ENCODE data around the gene DHX29.

Gene DHX29

GRCh38 chr5:55307383-55308253 lies at the start of gene DHX29, which contains the start of gene MTREX:
DHX29 (minus strand) TSS chr5:55307694; CDS start chr5:55307573, 121 bp downstream.
MTREX (plus strand) TSS chr5:55307989; CDS start chr5:55308014, 25 bp downstream.
- no peaks in the 10 kb centered on the region for H3K36me3 ChIP-seq (ENCODE audit: insufficient read depth, low read length)
- H3K4me1 ChIP-seq (ENCODE audit: insufficient read depth, low read length), result peaks cover 8% of the 10 kb centered on the region
- no peaks in the 10 kb centered on the region for H3K9me3 ChIP-seq (ENCODE audit: control insufficient read depth, insufficient read depth, low read length)
- H3K9ac ChIP-seq (ENCODE audit: low read depth, low read length), result peak within 1 kb of the TSS; percentile 82

- Histone ChIP-seq H3K9me3 (ENCODE audit: control insufficient read depth, insufficient read depth, low read length) (no peaks in the 10 kb centered on the region; the same call in none of the 2 replicates), H3K4me1 (ENCODE audit: insufficient read depth, low read length) (no peaks in the 10 kb centered on the region), H3K9ac (ENCODE audit: low read depth, low read length) (no peak overlapping the region), H3K36me3 (ENCODE audit: insufficient read depth, low read length) (peaks cover 21% of the 10 kb centered on the region)
These were observed 49.4 kb upstream of the DHX29 start for GRCh38 chr5:55356896-55357295.

GRCh38 chr5:55350754-55351153 lies 43.3 kb upstream of the DHX29 start:
- Histone ChIP-seq H3K36me3 (ENCODE audit: insufficient read depth, low read length) (peaks cover 26% of the 10 kb centered on the region), H3K4me1 (ENCODE audit: insufficient read depth, low read length) (no peaks in the 10 kb centered on the region), H3K9ac (ENCODE audit: low read depth, low read length) (no peak overlapping the region), H3K9me3 (ENCODE audit: control insufficient read depth, insufficient read depth, low read length) (no peaks in the 10 kb centered on the region)

GRCh38 chr5:55347786-55348185 lies 40.3 kb upstream of the DHX29 start:
- H3K4me1 ChIP-seq (ENCODE audit: insufficient read depth, low read length), result no peaks in the 10 kb centered on the region
- H3K9ac ChIP-seq (ENCODE audit: low read depth, low read length), result no peak overlapping the region
- H3K9me3 ChIP-seq (ENCODE audit: control insufficient read depth, insufficient read depth, low read length), result no peaks in the 10 kb centered on the region
- peaks cover 18% of the 10 kb centered on the region for H3K36me3 ChIP-seq (ENCODE audit: insufficient read depth, low read length)

GRCh38 chr5:55345327-55345726 lies 37.8 kb upstream of the DHX29 start:
- Histone ChIP-seq H3K36me3 (ENCODE audit: insufficient read depth, low read length) (peaks cover 20% of the 10 kb centered on the region), H3K9me3 (ENCODE audit: control insufficient read depth, insufficient read depth, low read length) (no peaks in the 10 kb centered on the region), H3K4me1 (ENCODE audit: insufficient read depth, low read length) (no peaks in the 10 kb centered on the region), H3K9ac (ENCODE audit: low read depth, low read length) (no peak overlapping the region)

DNA sequence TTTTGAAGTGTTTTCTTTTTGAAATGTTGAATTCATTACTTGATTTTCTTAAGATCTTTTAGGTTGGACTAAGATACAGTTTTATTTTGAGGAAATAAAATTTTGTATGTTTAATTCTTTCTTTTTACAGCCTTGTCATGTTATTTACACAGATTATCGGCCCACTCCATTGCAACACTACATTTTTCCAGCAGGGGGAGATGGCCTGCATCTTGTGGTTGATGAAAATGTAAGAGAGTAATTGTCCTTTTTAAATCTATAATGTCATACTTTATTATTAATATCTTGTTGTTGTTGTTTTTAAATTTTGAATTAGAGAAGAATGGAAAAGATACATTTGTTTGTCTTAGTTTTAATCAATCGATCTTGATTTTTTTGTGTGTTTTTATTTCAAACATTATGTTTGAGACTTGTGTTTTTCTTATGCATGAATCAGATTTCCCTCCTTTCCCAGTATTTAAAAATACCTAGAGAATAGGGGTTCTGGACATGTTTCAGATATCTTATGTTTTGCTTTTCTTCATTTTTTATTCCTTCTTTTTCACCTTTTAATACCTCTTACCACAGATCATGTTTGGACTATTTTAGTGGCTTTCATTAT lies 37.0 kb upstream of the DHX29 start:
- Histone ChIP-seq H3K36me3 (ENCODE audit: insufficient read depth, low read length) (peaks cover 20% of the 10 kb centered on the region), H3K9ac (ENCODE audit: low read depth, low read length) (no peak overlapping the region), H3K9me3 (ENCODE audit: control insufficient read depth, insufficient read depth, low read length) (no peaks in the 10 kb centered on the region), H3K4me1 (ENCODE audit: insufficient read depth, low read length) (no peaks in the 10 kb centered on the region)

GRCh38 chr5:55343609-55344008 lies 36.1 kb upstream of the DHX29 start:
- H3K9me3 ChIP-seq (ENCODE audit: control insufficient read depth, insufficient read depth, low read length), result no peaks in the 10 kb centered on the region
- H3K4me1 ChIP-seq (ENCODE audit: insufficient read depth, low read length), result no peaks in the 10 kb centered on the region
- H3K36me3 ChIP-seq (ENCODE audit: insufficient read depth, low read length), result peaks cover 20% of the 10 kb centered on the region
- H3K9ac ChIP-seq (ENCODE audit: low read depth, low read length), result no peak overlapping the region

GRCh38 chr5:55343107-55343506 lies 35.6 kb upstream of the DHX29 start:
- peaks cover 17% of the 10 kb centered on the region for H3K36me3 ChIP-seq (ENCODE audit: insufficient read depth, low read length)
- H3K4me1 ChIP-seq (ENCODE audit: insufficient read depth, low read length), result no peaks in the 10 kb centered on the region
- H3K9me3 ChIP-seq (ENCODE audit: control insufficient read depth, insufficient read depth, low read length), result no peaks in the 10 kb centered on the region
- no peak overlapping the region for H3K9ac ChIP-seq (ENCODE audit: low read depth, low read length)

DNA sequence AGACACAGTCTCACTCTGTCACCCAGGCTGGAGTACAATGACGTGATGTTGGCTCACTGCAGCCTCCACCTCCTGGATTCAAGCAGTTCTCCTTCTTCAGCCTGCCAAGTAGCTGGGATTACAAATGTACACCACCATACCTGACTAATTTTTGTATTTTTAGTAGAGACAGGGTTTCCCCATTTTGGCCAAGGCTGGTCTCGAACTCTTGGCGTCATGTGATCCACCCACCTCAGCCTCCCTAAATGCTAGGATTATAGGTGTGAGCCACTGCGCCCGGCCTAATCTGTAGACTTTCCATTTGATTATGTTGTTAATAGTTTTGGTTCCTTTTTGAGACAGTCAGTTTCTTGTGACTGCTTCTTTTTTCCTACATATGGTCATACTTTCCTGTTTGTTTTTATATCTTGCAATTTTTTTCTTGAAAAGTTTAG lies 31.3 kb upstream of the DHX29 start:
- Histone ChIP-seq H3K9ac (ENCODE audit: low read depth, low read length) (no peak overlapping the region), H3K9me3 (ENCODE audit: control insufficient read depth, insufficient read depth, low read length) (no peaks in the 10 kb centered on the region), H3K36me3 (ENCODE audit: insufficient read depth, low read length) (peaks cover 2% of the 10 kb centered on the region), H3K4me1 (ENCODE audit: insufficient read depth, low read length) (no peaks in the 10 kb centered on the region)

DNA sequence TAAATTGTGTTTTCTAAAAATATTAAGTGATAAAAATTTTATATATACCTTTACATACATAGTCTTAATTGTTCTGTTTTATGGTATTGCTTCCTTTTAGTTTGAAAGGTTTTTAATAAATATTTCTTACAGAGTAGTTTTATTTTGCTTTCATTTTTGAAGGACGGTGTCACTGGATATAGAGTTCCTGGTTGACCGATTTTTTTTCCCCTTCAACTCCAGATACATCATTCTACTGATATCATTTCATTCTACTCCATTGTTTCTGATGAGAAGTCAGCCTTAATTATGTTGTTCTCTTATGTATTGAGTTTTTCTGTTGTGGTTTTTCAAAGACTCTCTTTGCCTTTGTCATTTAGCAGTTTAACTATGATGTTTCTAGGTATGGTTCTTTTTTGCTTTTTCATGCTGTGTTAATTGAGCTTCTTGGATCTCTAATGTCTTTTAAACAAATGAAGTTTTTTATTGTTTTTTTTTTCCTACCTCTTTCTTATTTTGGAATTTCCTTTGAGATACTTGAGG lies 30.7 kb upstream of the DHX29 start:
- H3K36me3 ChIP-seq (ENCODE audit: insufficient read depth, low read length), result peaks cover 2% of the 10 kb centered on the region
- no peaks in the 10 kb centered on the region for H3K9me3 ChIP-seq (ENCODE audit: control insufficient read depth, insufficient read depth, low read length)
- no peaks in the 10 kb centered on the region for H3K4me1 ChIP-seq (ENCODE audit: insufficient read depth, low read length)
- no peak overlapping the region for H3K9ac ChIP-seq (ENCODE audit: low read depth, low read length)

GRCh38 chr5:55333811-55334210 lies 26.3 kb upstream of the DHX29 start:
- no peaks in the 10 kb centered on the region for H3K9me3 ChIP-seq (ENCODE audit: control insufficient read depth, insufficient read depth, low read length)
- H3K36me3 ChIP-seq (ENCODE audit: insufficient read depth, low read length), result no peaks in the 10 kb centered on the region; the same call in 1 of the 2 replicates
- no peak overlapping the region for H3K9ac ChIP-seq (ENCODE audit: low read depth, low read length)
- no peaks in the 10 kb centered on the region for H3K4me1 ChIP-seq (ENCODE audit: insufficient read depth, low read length)

GRCh38 chr5:55333017-55333416 lies 25.5 kb upstream of the DHX29 start:
- H3K4me1 ChIP-seq (ENCODE audit: insufficient read depth, low read length), result no peaks in the 10 kb centered on the region
- H3K9ac ChIP-seq (ENCODE audit: low read depth, low read length), result no peak overlapping the region
- H3K36me3 ChIP-seq (ENCODE audit: insufficient read depth, low read length), result no peaks in the 10 kb centered on the region; the same call in 1 of the 2 replicates
- no peaks in the 10 kb centered on the region for H3K9me3 ChIP-seq (ENCODE audit: control insufficient read depth, insufficient read depth, low read length)

DNA sequence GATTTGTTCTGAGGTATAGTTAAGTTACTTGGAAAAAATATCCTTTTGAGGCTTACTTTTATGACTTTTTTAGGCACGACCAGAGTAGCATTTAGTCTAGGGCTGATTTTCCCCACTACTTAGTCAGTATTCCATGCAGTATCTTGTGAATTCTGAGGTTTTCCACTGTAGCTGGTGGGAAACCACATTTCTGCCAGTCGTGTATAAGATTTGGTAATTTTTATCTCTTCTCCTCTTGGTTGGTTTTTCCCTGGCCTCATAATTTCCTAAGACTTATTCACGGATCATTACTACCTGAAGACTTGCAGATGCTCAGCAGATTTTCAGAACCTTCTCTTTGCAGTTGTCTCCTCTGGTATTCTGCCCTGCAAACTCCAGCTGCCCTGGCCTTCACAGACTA lies 23.8 kb upstream of the DHX29 start:
- Histone ChIP-seq H3K4me1 (ENCODE audit: insufficient read depth, low read length) (no peaks in the 10 kb centered on the region), H3K9me3 (ENCODE audit: control insufficient read depth, insufficient read depth, low read length) (no peaks in the 10 kb centered on the region), H3K36me3 (ENCODE audit: insufficient read depth, low read length) (no peaks in the 10 kb centered on the region; the same call in 1 of the 2 replicates), H3K9ac (ENCODE audit: low read depth, low read length) (no peak overlapping the region)

GRCh38 chr5:55327281-55327680 lies 19.8 kb upstream of the DHX29 start:
- no peaks in the 10 kb centered on the region for H3K4me1 ChIP-seq (ENCODE audit: insufficient read depth, low read length)
- no peak overlapping the region for H3K9ac ChIP-seq (ENCODE audit: low read depth, low read length)
- no peaks in the 10 kb centered on the region for H3K9me3 ChIP-seq (ENCODE audit: control insufficient read depth, insufficient read depth, low read length)
- no peaks in the 10 kb centered on the region; the same call in none of the 2 replicates for H3K36me3 ChIP-seq (ENCODE audit: insufficient read depth, low read length)
